Measurements from ENCODE around the gene MOGAT2. TPM values are rescaled to one million over a fixed set of nuclear protein-coding genes. Genes with fewer than 3 reads are reported as not detected.

The MOGAT2 gene
- total and polyA plus RNA-seq, 2 donors (not counting 3 experiments of a cell fraction or from before 2014, with no cell fraction given), result not detected

DNA sequence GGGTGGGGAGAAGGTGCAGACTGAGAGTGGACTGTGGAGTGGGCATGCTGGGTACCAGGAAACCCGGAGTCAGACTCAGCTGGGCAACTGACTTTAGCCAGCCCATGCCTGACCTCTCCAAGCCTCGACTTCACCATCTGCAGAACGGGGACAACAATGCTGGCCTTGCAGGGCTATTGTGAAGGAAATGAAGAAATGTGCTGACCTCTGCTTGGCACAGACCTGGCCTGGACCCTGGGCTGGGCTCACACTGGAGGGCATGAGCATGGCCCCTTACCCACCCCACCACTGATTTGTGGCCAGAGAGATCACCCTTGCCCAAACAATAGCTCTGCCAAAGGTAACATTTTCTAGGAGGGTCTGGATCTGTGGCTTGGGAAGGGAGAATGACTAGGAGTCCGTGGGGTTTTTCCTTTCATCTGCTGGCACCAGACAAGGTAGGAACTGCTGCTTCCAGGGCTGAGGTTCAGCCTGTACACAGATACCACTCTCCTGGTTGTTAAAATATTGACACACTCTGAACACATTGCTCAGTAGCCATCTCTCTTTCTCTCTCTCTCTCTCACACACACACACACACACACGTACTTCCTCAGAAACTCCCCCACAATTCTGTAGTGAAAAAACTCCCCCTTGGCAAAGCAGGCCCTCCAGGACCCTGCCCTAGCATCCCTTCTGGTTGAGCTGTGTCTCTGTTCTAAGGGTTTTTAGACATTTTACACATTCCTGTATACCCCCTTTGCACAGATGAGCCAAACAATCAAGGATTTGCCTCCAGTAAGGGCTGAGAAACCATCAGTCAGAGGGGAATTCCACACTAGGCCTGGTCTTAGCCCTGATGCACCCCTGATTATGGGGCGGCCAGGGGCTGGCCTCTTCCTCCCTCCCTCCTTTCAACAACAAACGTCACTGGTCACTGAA, 1.0 kb downstream of the MOGAT2 start:
- FAIRE-seq, result peak; percentile 4
- H3K4me3 ChIP-seq (replicated peaks in 1 of 3; ENCODE audit: insufficient read depth in 1 of 3, low read depth in 1 of 3, low read length in 3 of 3), result no peak overlapping the region
- H4K20me1 ChIP-seq (replicated peaks; ENCODE audit: control insufficient read depth, extremely low read depth, insufficient read depth, low read length), result no peaks in the 10 kb centered on the region
- no peak overlapping the region for H3K27ac ChIP-seq (ENCODE audit: insufficient read depth, low read depth, low read length)
- no peaks in the 10 kb centered on the region for H3K36me3 ChIP-seq (ENCODE audit: control insufficient read depth in 2 of 2, extremely low read depth in 1 of 2, insufficient read depth in 2 of 2, low read length in 2 of 2)
- no peaks in the 10 kb centered on the region for H3K4me1 ChIP-seq (ENCODE audit: control insufficient read depth, extremely low read depth, insufficient read depth, low read length)
- dilution Hi-C loops (cut with MboI; ENCODE audit: extremely low pct_ligation_motif_present, low sequenced_read_pairs) (no loop called here), intact Hi-C loops (cut with micrococcal nuclease) (no loop called here)
- no peaks in the 10 kb centered on the region for H3K79me2 ChIP-seq (ENCODE audit: control insufficient read depth, insufficient read depth, low read length)
- no peak overlapping the region for H3K4me2 ChIP-seq (ENCODE audit: insufficient read depth, low read length)
- TF ChIP-seq, protein P1, sequence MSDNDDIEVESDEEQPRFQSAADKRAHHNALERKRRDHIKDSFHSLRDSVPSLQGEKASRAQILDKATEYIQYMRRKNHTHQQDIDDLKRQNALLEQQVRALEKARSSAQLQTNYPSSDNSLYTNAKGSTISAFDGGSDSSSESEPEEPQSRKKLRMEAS (IDR thresholded peaks at IDR 0.05; ENCODE audit: insufficient read depth, insufficient read length), result no peak
- TF ChIP-seq GATA2 (IDR thresholded peaks at IDR 0.05; ENCODE audit: insufficient read depth, insufficient read length, low read depth, low read length), result no peak
- TF ChIP-seq, protein P2, sequence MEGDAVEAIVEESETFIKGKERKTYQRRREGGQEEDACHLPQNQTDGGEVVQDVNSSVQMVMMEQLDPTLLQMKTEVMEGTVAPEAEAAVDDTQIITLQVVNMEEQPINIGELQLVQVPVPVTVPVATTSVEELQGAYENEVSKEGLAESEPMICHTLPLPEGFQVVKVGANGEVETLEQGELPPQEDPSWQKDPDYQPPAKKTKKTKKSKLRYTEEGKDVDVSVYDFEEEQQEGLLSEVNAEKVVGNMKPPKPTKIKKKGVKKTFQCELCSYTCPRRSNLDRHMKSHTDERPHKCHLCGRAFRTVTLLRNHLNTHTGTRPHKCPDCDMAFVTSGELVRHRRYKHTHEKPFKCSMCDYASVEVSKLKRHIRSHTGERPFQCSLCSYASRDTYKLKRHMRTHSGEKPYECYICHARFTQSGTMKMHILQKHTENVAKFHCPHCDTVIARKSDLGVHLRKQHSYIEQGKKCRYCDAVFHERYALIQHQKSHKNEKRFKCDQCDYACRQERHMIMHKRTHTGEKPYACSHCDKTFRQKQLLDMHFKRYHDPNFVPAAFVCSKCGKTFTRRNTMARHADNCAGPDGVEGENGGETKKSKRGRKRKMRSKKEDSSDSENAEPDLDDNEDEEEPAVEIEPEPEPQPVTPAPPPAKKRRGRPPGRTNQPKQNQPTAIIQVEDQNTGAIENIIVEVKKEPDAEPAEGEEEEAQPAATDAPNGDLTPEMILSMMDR (IDR thresholded peaks at IDR 0.05; ENCODE audit: extremely low read depth in 1 of 2, insufficient read depth in 1 of 2, low read depth in 1 of 2, low read length in 2 of 2), result no peak
- no peaks in the 10 kb centered on the region for H3K9me3 ChIP-seq (replicated peaks; ENCODE audit: control insufficient read depth, insufficient read depth, low read length)
- no TSS peak for BruUV-seq (replicated peaks)
- ChIA-PET POLR2A (no interaction called here), CTCF (interaction anchor here (1.0 to 1.7 kb wide), 2 partner anchors 13 to 433 kb away, joined by 3 to 6 read pairs; no protein-coding TSS in a partner anchor)
- peaks cover 2 to 4% of the 10 kb centered on the region in 2 experiments for H3K27me3 ChIP-seq (ENCODE audit: control insufficient read depth in 2 of 2, insufficient read depth in 2 of 2, low read length in 2 of 2)
- H3K9ac ChIP-seq (replicated peaks; ENCODE audit: extremely low read depth, insufficient read depth, low read length), result no peak overlapping the region
- no peaks in the 10 kb centered on the region for H3K9me1 ChIP-seq (replicated peaks; ENCODE audit: control insufficient read depth, extremely low read depth, insufficient read depth, low read length)
- no peak overlapping the region for H2AFZ ChIP-seq (ENCODE audit: low read depth, low read length)
- DNase-seq (ENCODE audit: low read depth, low spot score), result no peak
